Right atrium auricular region (tissue), 2 donors: ENCODE data around the gene OR1J4. TPM values are rescaled to one million over a fixed set of nuclear protein-coding genes. Genes with fewer than 3 reads are reported as not detected.

Experiments used
- DNase-seq: peaks from one replicate; pipeline ENCODE4 v3.0.0-alpha.2; 2019; ENCODE audit warnings: low spot score
- H3K27ac ChIP-seq, 2 donors: fragments of 200-600 bp; sonication (generic); 1 replicate in 1 of 2; 2 replicates in 1 of 2; pipeline ENCODE4 v1.5.1; 2016 to 2019
- H3K27me3 ChIP-seq, 2 donors: fragments of 200-600 bp; sonication (generic); one replicate each; pipeline versions ENCODE4 v1.5.1 to v1.6.0; 2017 to 2019
- H3K36me3 ChIP-seq: fragments of 200-600 bp; sonication (generic); one replicate; pipeline ENCODE4 v1.5.1; 2016
- H3K4me1 ChIP-seq, 2 donors: fragments of 200-600 bp; sonication (generic); one replicate each; pipeline versions ENCODE4 v1.5.1 to v1.6.0; 2017 to 2019
- H3K4me3 ChIP-seq, 2 donors: fragments of 200-600 bp; sonication (generic); 1 replicate in 1 of 2; 2 replicates in 1 of 2; pipeline ENCODE4 v1.5.1; 2017 to 2019; ENCODE audit warnings: mild to moderate bottlenecking in 1 of 2, moderate library complexity in 1 of 2
- H3K9me3 ChIP-seq, 2 donors: fragments of 200-600 bp; sonication (generic); one replicate each; pipeline ENCODE4 v1.5.1; 2019
- total RNA-seq, 2 donors: library from RNA; depleted of rRNA; stranded (reverse); fragments of >200 nt; gene quantifications; one replicate each; pipeline ENCODE4 v1.1.0, GENCODE V29; 2016
- TF ChIP-seq, protein P1 (sequence below), 2 donors: fragments of 200-600 bp; sonication (generic); IDR thresholded peaks; one replicate each; pipeline ENCODE4 v1.5.1; 2019; ENCODE audit warnings: antibody characterized with exemption in 2 of 2

OR1J4 gene
- total RNA-seq, 2 donors from 2014 or later: not detected

- H3K36me3 ChIP-seq: no peaks in the 10 kb centered on the region
- DNase-seq: no peak
- no peak overlapping the region for H3K27ac ChIP-seq
- H3K9me3 ChIP-seq: no peaks in the 10 kb centered on the region
- TF ChIP-seq, protein P1, sequence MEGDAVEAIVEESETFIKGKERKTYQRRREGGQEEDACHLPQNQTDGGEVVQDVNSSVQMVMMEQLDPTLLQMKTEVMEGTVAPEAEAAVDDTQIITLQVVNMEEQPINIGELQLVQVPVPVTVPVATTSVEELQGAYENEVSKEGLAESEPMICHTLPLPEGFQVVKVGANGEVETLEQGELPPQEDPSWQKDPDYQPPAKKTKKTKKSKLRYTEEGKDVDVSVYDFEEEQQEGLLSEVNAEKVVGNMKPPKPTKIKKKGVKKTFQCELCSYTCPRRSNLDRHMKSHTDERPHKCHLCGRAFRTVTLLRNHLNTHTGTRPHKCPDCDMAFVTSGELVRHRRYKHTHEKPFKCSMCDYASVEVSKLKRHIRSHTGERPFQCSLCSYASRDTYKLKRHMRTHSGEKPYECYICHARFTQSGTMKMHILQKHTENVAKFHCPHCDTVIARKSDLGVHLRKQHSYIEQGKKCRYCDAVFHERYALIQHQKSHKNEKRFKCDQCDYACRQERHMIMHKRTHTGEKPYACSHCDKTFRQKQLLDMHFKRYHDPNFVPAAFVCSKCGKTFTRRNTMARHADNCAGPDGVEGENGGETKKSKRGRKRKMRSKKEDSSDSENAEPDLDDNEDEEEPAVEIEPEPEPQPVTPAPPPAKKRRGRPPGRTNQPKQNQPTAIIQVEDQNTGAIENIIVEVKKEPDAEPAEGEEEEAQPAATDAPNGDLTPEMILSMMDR (IDR thresholded peaks at IDR 0.05): no peak
- H3K4me3 ChIP-seq: no peak overlapping the region
- peaks cover 0 to 5% of the 10 kb centered on the region in 2 donors for H3K27me3 ChIP-seq
- H3K4me1 ChIP-seq: no peaks in the 10 kb centered on the region
These were observed 39.9 kb upstream of the OR1J4 start for GRCh38 chr9:122479062-122479461.

GRCh38 chr9:122498883-122499288, 20.1 kb upstream of the OR1J4 start:
- H3K27ac ChIP-seq: no peak overlapping the region
- TF ChIP-seq, protein P1 (IDR thresholded peaks at IDR 0.05): peak; percentile 16 to 63
- DNase-seq: no peak
- no peaks in the 10 kb centered on the region for H3K27me3 ChIP-seq
- H3K4me3 ChIP-seq: no peak overlapping the region
- H3K36me3 ChIP-seq: no peaks in the 10 kb centered on the region
- no peaks in the 10 kb centered on the region for H3K4me1 ChIP-seq
- peaks cover 0 to 15% of the 10 kb centered on the region in 2 donors for H3K9me3 ChIP-seq

- Histone ChIP-seq H3K27me3 (no peaks in the 10 kb centered on the region), H3K4me1 (no peaks in the 10 kb centered on the region), H3K36me3 (no peaks in the 10 kb centered on the region), H3K27ac (no peak overlapping the region), H3K9me3 (no peaks in the 10 kb centered on the region), H3K4me3 (no peak overlapping the region)
- TF ChIP-seq, protein P1 (IDR thresholded peaks at IDR 0.05): no peak
- DNase-seq: no peak
These were observed 12.0 kb upstream of the OR1J4 start for GRCh38 chr9:122506964-122507363.

DNA sequence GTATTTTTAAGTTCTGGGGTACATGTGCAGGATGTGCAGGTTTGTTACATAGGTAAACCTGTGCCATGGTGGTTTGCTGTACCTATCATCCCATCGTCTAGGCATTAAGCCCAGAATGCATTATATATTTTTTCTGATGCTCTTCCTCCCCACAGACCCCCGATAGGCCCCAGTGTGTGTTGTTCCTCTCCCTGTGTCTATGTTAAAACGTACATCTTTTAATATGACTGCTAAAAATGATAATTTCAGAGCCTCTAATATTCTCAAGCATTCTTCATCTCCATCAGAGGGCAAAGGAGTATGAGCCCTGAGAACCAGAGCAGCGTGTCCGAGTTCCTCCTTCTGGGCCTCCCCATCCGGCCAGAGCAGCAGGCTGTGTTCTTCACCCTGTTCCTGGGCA, 8.4 kb upstream of the OR1J4 start, which contains the start of gene OR1J2:
TSS of gene OR1J2 (plus strand) at position 301 of the 400 bp plus-strand sequence. CDS start at position 301, 0 bp downstream.
- Histone ChIP-seq H3K27ac (no peak within 1 kb of the TSS), H3K4me1 (no peaks in the 10 kb centered on the region)

DNA sequence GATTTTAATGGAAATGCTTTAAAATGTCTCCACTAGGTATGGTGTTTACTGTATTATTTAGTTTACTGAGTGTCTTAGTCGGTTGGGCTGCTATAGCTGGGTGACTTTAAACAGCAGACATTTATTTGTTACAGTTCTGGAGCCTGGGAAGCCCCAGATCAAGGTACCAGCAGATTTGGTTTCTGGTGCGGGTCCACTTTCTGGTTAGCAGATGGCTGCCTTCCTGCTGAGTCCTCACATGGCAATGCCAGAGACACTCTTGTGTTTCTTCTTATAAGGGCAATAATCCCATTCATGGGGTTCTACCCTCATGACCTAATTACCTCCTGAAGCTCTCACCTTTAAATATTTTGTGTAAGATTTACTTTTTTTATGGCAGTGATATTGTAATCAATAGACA, 715 bp upstream of the OR1J4 start:
- no peak for DNase-seq
- Histone ChIP-seq H3K27me3 (no peaks in the 10 kb centered on the region), H3K4me3 (no peak overlapping the region), H3K36me3 (no peaks in the 10 kb centered on the region), H3K4me1 (no peaks in the 10 kb centered on the region), H3K9me3 (no peaks in the 10 kb centered on the region), H3K27ac (no peak overlapping the region)
- TF ChIP-seq, protein P1 (IDR thresholded peaks at IDR 0.05): no peak

More for the DNA sequence above, 8.4 kb upstream of the OR1J4 start, which contains the start of gene OR1J2:
- DNase-seq: no peak
- TF ChIP-seq, protein P1 (IDR thresholded peaks at IDR 0.05): no peak
- no peak within 1 kb of the TSS for H3K4me3 ChIP-seq
- no peaks in the 10 kb centered on the region for H3K27me3 ChIP-seq
- H3K36me3 ChIP-seq: no peaks in the 10 kb centered on the region
- no peaks in the 10 kb centered on the region for H3K9me3 ChIP-seq

DNA sequence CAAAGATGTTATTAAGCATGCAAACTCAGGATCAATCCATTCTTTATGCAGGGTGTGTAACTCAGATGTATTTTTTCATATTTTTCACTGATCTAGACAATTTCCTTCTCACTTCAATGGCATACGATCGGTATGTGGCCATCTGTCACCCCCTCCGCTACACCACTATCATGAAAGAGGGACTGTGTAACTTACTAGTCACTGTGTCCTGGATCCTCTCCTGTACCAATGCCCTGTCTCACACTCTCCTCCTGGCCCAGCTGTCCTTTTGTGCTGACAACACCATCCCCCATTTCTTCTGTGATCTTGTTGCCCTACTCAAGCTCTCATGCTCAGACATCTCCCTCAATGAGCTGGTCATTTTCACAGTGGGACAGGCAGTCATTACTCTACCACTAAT, 435 bp downstream of the OR1J4 start:
- Histone ChIP-seq H3K36me3 (no peaks in the 10 kb centered on the region), H3K4me1 (no peaks in the 10 kb centered on the region), H3K4me3 (no peak overlapping the region), H3K27ac (no peak overlapping the region), H3K27me3 (no peaks in the 10 kb centered on the region), H3K9me3 (no peaks in the 10 kb centered on the region)
- DNase-seq: no peak
- TF ChIP-seq, protein P1 (IDR thresholded peaks at IDR 0.05): no peak
